Activated T-helper 17 cell treated with anti-CD3 and anti-CD28 coated beads, Interleukin-2, amount 50 U/mL, for 72 hours (primary cell): ENCODE results near the gene JAM3. TPM values are rescaled to one million over a fixed set of nuclear protein-coding genes. Genes with fewer than 3 reads are reported as not detected.
"Not testable (repeated sequence)": the region's sequence is repeated elsewhere in the genome, so short reads cannot be mapped to it uniquely, and the experiment has no call there.

Source experiments
- ATAC-seq: fragments of 150-1000 bp; cut with Tn5 transposase; replicated peaks from 2 replicates; pipeline ENCODE4 v1.10.0; 2021; ENCODE audit warnings: mild to moderate bottlenecking, moderate library complexity
- H3K27ac Mint-ChIP-seq: one replicate; pipeline ENCODE4 v1.8.0; 2022; ENCODE audit warnings: mixed read lengths
- H3K27me3 Mint-ChIP-seq: one replicate; pipeline ENCODE4 v1.8.0; 2022; ENCODE audit warnings: mixed read lengths
- H3K36me3 Mint-ChIP-seq: one replicate; pipeline ENCODE4 v1.8.0; 2022; ENCODE audit warnings: low read depth, mild to moderate bottlenecking, mixed read lengths
- H3K4me1 Mint-ChIP-seq: one replicate; pipeline ENCODE4 v1.8.0; 2022; ENCODE audit warnings: mixed read lengths
- H3K4me3 Mint-ChIP-seq: one replicate; pipeline ENCODE4 v1.8.0; 2022; ENCODE audit warnings: mild to moderate bottlenecking, mixed read lengths
- H3K9me3 Mint-ChIP-seq: one replicate; pipeline ENCODE4 v1.8.0; 2022; ENCODE audit warnings: mixed read lengths
- total RNA-seq, 2 donors: library from RNA; stranded (reverse); gene quantifications; one replicate each; pipeline ENCODE4 v1.2.3, GENCODE V29; 2022

The JAM3 gene
- total RNA-seq, 2 donors from 2014 or later, result 7.6 to 26.2 TPM

DNA sequence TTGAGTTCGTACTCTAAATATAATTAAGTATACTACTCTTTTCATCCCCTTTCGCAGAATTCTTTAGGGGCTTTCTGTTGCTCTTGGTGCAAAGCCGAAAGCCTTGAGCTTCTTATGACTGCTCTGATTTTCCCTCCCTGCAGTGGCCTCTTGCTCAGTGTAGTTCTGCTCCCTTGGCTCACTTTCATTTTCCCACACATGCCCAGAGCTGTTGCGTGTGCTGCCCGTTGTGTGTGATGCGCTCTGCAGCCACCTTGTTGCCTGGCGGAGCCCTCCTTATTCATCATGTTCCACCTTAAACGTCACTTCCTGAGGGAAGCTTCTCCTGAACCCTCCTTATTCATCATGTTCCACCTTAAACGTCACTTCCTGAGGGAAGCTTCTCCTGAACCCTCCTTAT, 23.1 kb downstream of the JAM3 start:
- H3K9me3 Mint-ChIP-seq, H3K4me1 Mint-ChIP-seq, ATAC-seq, H3K36me3 Mint-ChIP-seq, H3K4me3 Mint-ChIP-seq, H3K27ac Mint-ChIP-seq, H3K27me3 Mint-ChIP-seq: not testable (repeated sequence)

DNA sequence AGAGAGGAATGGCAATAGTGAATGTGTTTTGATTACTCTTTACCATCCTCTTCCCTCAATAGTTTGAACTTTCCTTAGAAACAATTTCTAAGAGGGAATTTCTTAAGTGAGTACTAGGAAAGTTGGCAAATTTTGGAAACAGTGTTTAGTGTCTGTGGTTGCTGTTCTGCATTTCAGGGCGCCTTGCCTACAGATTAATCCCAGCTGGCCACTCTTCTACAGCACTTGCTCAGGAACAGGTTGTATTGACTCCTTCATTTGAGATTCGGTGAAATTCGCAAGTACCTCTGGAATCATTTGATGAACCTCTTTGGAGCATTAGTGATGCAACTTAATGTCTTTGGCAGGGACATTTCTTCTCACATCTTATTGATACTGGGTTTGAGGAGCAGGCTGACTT, 28.3 kb downstream of the JAM3 start:
- no peaks in the 10 kb centered on the region for H3K27me3 Mint-ChIP-seq
- no peak overlapping the region for H3K4me3 Mint-ChIP-seq
- peaks cover 7% of the 10 kb centered on the region for H3K4me1 Mint-ChIP-seq
- H3K27ac Mint-ChIP-seq, result no peak overlapping the region
- no peak for ATAC-seq
- no peaks in the 10 kb centered on the region for H3K36me3 Mint-ChIP-seq
- no peaks in the 10 kb centered on the region for H3K9me3 Mint-ChIP-seq

GRCh38 chr11:134098566-134099184, 29.8 kb downstream of the JAM3 start:
- H3K4me3 Mint-ChIP-seq, result no peak overlapping the region
- ATAC-seq, result peak; percentile 52
- no peaks in the 10 kb centered on the region for H3K36me3 Mint-ChIP-seq
- no peak overlapping the region for H3K27ac Mint-ChIP-seq
- no peaks in the 10 kb centered on the region for H3K27me3 Mint-ChIP-seq
- H3K4me1 Mint-ChIP-seq, result no peaks in the 10 kb centered on the region
- no peaks in the 10 kb centered on the region for H3K9me3 Mint-ChIP-seq

DNA sequence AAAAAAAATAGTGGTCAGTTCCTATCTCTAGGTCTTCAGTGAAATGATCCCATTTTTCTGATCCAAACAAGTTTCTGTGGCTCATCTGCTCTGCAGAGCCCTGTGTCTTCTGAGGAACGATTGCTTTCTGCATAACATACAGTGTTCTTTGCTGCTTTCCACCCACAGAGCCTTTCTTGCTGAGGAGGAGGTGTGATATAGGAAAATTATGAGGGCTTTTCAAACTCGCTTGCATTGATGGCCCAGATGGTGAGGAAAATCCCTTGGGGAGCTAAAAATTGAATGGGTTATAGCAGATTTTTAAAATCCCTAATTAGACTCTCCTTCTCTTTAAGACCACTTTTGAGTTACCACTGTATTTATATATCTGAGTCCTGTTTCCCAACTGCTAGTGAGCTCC, 31.3 kb downstream of the JAM3 start:
- Mint-ChIP-seq H3K27ac (no peak overlapping the region), H3K4me1 (no peaks in the 10 kb centered on the region), H3K27me3 (no peaks in the 10 kb centered on the region), H3K4me3 (no peak overlapping the region), H3K36me3 (no peaks in the 10 kb centered on the region), H3K9me3 (peaks cover 3% of the 10 kb centered on the region)
- no peak for ATAC-seq

DNA sequence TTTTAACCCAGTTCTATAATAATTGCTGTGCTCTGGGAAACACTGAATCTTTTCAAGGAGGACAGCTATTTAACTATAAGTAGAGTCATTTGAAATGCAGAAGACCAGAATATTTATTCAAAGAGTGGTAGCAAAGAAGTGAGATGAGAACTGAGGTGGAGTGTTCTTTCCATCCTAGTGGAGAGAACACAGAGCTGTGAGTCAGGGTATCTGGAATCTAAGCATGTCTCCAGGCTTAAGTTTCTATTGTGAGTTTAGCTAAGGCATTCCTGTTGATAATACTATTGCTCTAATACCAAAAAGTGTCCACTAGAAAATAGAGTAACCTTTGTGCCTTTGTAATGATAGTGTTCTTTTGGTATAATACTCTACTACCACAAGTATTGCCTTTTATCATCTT, 32.4 kb downstream of the JAM3 start:
- Mint-ChIP-seq H3K27ac (no peak overlapping the region), H3K4me3 (no peak overlapping the region), H3K9me3 (peaks cover 7% of the 10 kb centered on the region), H3K36me3 (no peaks in the 10 kb centered on the region), H3K4me1 (no peaks in the 10 kb centered on the region), H3K27me3 (no peaks in the 10 kb centered on the region)
- no peak for ATAC-seq

DNA sequence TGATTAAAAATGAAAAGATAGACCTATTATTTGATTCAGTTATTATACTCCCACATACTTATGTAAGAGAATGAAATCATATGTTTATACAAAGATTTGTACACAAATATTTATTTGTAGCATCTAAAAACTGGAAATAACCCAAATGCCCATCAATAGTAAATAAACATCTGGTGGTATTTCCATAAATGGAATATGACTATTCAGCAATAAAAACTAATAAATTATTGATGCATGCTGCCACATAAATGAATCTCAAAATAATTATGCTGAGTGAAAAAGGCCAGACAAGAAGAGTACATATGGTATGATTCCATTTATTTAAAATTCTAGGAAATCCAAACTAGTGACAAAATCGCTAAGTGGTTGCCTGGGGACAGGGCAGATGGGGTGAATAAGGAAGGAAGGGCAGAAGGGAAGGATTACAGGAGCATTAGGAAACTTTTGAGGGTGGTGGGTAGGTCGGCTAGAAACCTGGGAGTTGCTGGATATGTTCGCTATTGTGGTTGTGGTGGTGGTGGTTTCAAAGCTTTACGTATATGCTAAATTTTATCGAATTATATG, 41.5 kb downstream of the JAM3 start:
- Mint-ChIP-seq H3K36me3 (peaks cover 10% of the 10 kb centered on the region), H3K4me1 (no peaks in the 10 kb centered on the region), H3K9me3 (peaks cover 3% of the 10 kb centered on the region), H3K4me3 (no peak overlapping the region), H3K27ac (no peak overlapping the region), H3K27me3 (no peaks in the 10 kb centered on the region)
- no peak for ATAC-seq

- not testable (repeated sequence) for H3K27ac Mint-ChIP-seq, H3K9me3 Mint-ChIP-seq, H3K4me3 Mint-ChIP-seq, H3K27me3 Mint-ChIP-seq, H3K4me1 Mint-ChIP-seq, H3K36me3 Mint-ChIP-seq, ATAC-seq
Observed at GRCh38 chr11:134113787-134114186, 44.9 kb downstream of the JAM3 start.

- H3K4me1 Mint-ChIP-seq, result peaks cover 5% of the 10 kb centered on the region
- H3K36me3 Mint-ChIP-seq, result peaks cover 8% of the 10 kb centered on the region
- no peak for ATAC-seq
- no peak overlapping the region for H3K27ac Mint-ChIP-seq
- no peak overlapping the region for H3K4me3 Mint-ChIP-seq
- no peaks in the 10 kb centered on the region for H3K27me3 Mint-ChIP-seq
- H3K9me3 Mint-ChIP-seq, result no peaks in the 10 kb centered on the region
Observed at GRCh38 chr11:134116210-134116609, 47.3 kb downstream of the JAM3 start.

DNA sequence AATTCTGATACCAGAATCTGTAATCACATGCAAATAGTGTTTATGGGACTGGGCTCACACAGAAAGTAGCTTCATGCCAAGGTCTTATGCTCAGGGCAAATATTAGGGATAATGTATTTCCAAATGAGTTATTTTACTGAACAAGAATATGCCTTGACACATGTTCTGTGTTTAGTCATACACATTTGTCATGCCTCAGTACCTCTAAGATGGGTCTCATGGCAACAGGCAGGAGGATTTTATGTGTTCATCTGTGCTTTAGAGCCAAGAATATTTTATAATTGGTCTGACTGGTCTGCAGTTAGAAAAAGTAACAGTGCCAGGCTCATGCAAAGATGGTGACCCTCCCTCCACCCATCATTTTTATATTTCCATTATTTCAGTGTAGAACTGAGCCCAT, 49.1 kb downstream of the JAM3 start:
- Mint-ChIP-seq H3K27me3 (peaks cover 4% of the 10 kb centered on the region), H3K36me3 (no peaks in the 10 kb centered on the region), H3K4me1 (peaks cover 5% of the 10 kb centered on the region), H3K27ac (no peak overlapping the region), H3K9me3 (no peaks in the 10 kb centered on the region), H3K4me3 (no peak overlapping the region)
- no peak for ATAC-seq

DNA sequence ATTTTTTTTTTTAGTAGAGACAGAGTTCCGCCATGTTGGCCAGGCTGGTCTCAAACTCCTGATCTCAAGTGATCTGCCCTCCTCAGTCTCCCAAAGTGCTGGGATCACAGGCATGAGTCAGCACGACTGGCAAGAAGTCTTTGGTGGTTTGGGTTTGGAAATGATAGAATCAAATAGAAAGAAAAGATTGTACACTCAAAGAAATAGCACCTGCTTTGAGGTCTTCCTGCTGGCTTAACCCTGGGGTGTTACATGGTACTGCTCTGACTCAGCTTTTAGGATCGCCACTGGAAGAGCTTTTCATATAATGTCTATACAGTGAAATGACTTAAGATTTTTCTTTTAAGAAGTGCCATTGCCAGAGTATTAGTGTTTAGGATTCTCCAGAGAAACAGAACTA, 50.2 kb downstream of the JAM3 start:
- Mint-ChIP-seq H3K9me3 (no peaks in the 10 kb centered on the region), H3K4me3 (no peak overlapping the region), H3K27ac (no peak overlapping the region), H3K4me1 (peaks cover 5% of the 10 kb centered on the region), H3K36me3 (peaks cover 6% of the 10 kb centered on the region), H3K27me3 (peaks cover 13% of the 10 kb centered on the region)
- ATAC-seq, result peak; percentile 62

- Mint-ChIP-seq H3K27me3 (peaks cover 20% of the 10 kb centered on the region), H3K27ac (no peak overlapping the region), H3K4me1 (peaks cover 5% of the 10 kb centered on the region), H3K36me3 (peaks cover 7% of the 10 kb centered on the region), H3K4me3 (no peak overlapping the region), H3K9me3 (no peaks in the 10 kb centered on the region)
- ATAC-seq, result no peak
Observed at GRCh38 chr11:134120143-134120850, 51.4 kb downstream of the JAM3 start.

DNA sequence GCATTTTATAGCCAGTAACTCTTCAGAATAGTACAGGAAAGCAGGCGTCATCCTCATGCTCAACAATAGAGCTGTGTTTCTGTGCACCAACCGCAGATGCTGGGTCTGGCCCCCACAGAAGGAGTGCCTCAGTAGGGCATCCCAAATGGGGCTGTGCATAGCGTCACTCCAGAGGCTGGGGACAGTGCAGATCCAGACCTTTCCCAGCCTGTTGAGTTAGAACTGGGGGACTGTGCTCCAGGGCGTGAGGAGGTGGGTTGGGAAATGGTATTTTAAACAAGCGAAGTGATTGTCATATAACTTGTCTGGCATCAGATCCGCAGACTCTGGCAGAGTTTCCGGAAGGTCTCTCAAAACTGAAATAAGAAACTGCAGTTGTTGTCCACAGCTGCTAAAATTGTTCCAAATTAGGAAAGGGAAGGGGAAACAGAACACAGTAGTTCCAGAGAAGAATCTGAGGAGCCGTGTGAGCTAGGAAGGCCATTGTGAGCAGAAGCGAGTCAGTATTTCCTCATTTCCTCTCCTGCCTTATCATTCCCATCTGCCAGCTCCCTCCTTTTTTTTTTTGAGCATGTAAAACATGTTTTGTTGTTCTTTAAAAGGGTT, 52.2 kb downstream of the JAM3 start:
- no peak for ATAC-seq
- Mint-ChIP-seq H3K4me1 (peaks cover 5% of the 10 kb centered on the region), H3K9me3 (no peaks in the 10 kb centered on the region), H3K27ac (no peak overlapping the region), H3K4me3 (no peak overlapping the region), H3K27me3 (peaks cover 26% of the 10 kb centered on the region), H3K36me3 (peaks cover 7% of the 10 kb centered on the region)

DNA sequence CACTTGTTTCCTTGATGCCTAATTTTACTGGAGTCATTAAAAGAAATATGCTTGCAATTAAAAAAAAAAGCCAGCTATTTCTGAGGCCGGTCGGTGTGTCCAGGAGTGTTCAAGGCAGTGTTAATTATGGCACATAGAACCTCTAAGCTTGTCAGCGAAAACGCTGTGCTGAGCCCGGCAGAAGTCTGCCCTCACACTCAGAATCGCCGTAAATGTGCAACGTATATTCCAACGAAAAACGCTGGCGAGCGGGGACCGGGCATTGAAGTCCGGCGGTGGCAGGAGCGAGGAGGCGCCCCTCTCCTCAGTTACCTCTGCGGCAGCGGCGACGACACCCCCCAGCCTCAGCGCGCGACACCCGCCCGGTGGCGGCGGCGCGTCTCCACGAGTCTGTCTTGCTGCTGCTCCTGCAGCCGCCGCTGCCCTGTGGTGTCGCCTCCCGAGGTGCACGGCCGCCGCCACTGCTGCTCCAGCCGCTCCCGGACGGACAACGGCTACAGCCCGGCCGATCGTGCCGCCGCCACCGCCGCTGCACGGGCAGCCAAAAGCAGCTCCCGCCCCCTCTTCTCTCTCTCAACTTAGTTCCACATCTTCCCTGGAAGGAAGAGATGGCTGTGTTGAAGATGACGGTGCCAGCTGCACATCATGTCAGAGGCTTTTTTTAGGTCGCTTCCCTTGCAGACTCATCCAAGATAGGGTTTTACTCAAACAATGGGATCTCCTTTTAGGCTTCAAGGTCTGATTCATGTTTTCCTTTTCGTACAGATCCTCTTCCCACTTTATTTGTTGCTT, 56.0 kb downstream of the JAM3 start:
- Mint-ChIP-seq H3K4me1 (no peaks in the 10 kb centered on the region), H3K9me3 (no peaks in the 10 kb centered on the region), H3K4me3 (peak overlapping the region; percentile 25), H3K36me3 (peaks cover 7% of the 10 kb centered on the region), H3K27ac (no peak overlapping the region), H3K27me3 (peaks cover 26% of the 10 kb centered on the region)
- no peak for ATAC-seq

DNA sequence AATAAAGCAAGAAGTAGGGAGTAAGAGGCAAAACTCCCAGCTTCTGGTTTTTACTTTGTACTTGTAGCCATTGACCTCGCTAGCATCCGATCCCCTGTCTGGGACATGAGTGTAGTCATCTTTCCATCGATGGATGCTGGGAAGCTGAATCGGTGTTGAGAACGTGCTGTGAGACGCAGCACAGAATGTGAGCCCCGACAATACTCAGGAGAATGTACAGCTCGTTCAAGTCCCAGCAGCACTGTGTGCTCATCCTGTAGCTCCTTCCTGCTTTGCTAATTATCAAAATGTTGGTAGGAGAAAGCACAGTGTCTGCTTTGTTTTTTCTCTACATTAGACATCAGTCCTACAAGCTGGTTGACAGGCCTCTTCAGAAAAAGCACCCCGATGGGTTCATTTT, 56.6 kb downstream of the JAM3 start:
- Mint-ChIP-seq H3K4me1 (no peaks in the 10 kb centered on the region), H3K27me3 (peaks cover 26% of the 10 kb centered on the region), H3K4me3 (no peak overlapping the region), H3K9me3 (no peaks in the 10 kb centered on the region), H3K36me3 (peaks cover 7% of the 10 kb centered on the region), H3K27ac (no peak overlapping the region)
- no peak for ATAC-seq
